Measurements from ENCODE around the gene IMPA2. TPM values are rescaled to one million over a fixed set of nuclear protein-coding genes. Genes with fewer than 3 reads are reported as not detected.

The IMPA2 gene
- total RNA-seq, 1 experiment from 2014 or later = 22.4 TPM

- intact Hi-C loops (cut with micrococcal nuclease; ENCODE audit: unreplicated experiment) = no loop called here
- H3K4me3 ChIP-seq (ENCODE audit: low read depth, low read length, poor library complexity, severe bottlenecking) = no peak overlapping the region
- CTCF ChIA-PET = no interaction called here
- no peaks in the 10 kb centered on the region for H3K9me3 ChIP-seq (ENCODE audit: low read depth, low read length, poor library complexity, severe bottlenecking)
- TF ChIP-seq CTCF (conservative IDR thresholded peaks at IDR 0.05; ENCODE audit: low read depth, low read length) (no peak), EZH2 (IDR thresholded peaks at IDR 0.05; ENCODE audit: borderline replicate concordance, low read depth, low read length, poor library complexity, severe bottlenecking) (no peak)
- no peaks in the 10 kb centered on the region for H3K27me3 ChIP-seq (replicated peaks; ENCODE audit: insufficient read depth, low read depth, low read length, poor library complexity)
- no TSS peak for BruUV-seq (replicated peaks)
- POLR2A ChIA-PET (ENCODE audit: low non-redundant PET) = no interaction called here
- no peak overlapping the region for H3K27ac ChIP-seq (ENCODE audit: low read depth, low read length, poor library complexity, severe bottlenecking)
- no peak for DNase-seq (ENCODE audit: low spot score)
- H3K36me3 ChIP-seq (ENCODE audit: insufficient read depth, low read length, poor library complexity, severe bottlenecking) = no peaks in the 10 kb centered on the region
- no peaks in the 10 kb centered on the region for H3K4me1 ChIP-seq (ENCODE audit: insufficient read depth, low read length, poor library complexity, severe bottlenecking)
Measured at GRCh38 chr18:12009581-12010140, 28.4 kb downstream of the IMPA2 start.

GRCh38 chr18:12010187-12010802 is 29.0 kb downstream of the IMPA2 start:
- no peaks in the 10 kb centered on the region for H3K27me3 ChIP-seq (replicated peaks; ENCODE audit: insufficient read depth, low read depth, low read length, poor library complexity)

GRCh38 chr18:12011199-12011956 is 30.1 kb downstream of the IMPA2 start:
- Histone ChIP-seq H3K36me3 (ENCODE audit: insufficient read depth, low read length, poor library complexity, severe bottlenecking) (no peaks in the 10 kb centered on the region), H3K4me3 (ENCODE audit: low read depth, low read length, poor library complexity, severe bottlenecking) (no peak overlapping the region), H3K4me1 (ENCODE audit: insufficient read depth, low read length, poor library complexity, severe bottlenecking) (no peaks in the 10 kb centered on the region), H3K9me3 (ENCODE audit: low read depth, low read length, poor library complexity, severe bottlenecking) (no peaks in the 10 kb centered on the region), H3K27me3 (replicated peaks; ENCODE audit: insufficient read depth, low read depth, low read length, poor library complexity) (no peaks in the 10 kb centered on the region), H3K27ac (ENCODE audit: low read depth, low read length, poor library complexity, severe bottlenecking) (no peak overlapping the region)
- TF ChIP-seq EZH2 (IDR thresholded peaks at IDR 0.05; ENCODE audit: borderline replicate concordance, low read depth, low read length, poor library complexity, severe bottlenecking) (no peak), CTCF (conservative IDR thresholded peaks at IDR 0.05; ENCODE audit: low read depth, low read length) (no peak)
- BruUV-seq (replicated peaks) = no TSS peak
- DNase-seq (ENCODE audit: low spot score) = no peak
- intact Hi-C loops (cut with micrococcal nuclease; ENCODE audit: unreplicated experiment) = no loop called here
- CTCF ChIA-PET = no interaction called here
- POLR2A ChIA-PET (ENCODE audit: low non-redundant PET) = no interaction called here

More at GRCh38 chr18:12010187-12010802, 29.0 kb downstream of the IMPA2 start:
- H3K4me1 ChIP-seq (ENCODE audit: insufficient read depth, low read length, poor library complexity, severe bottlenecking) = no peaks in the 10 kb centered on the region
- no peak for DNase-seq (ENCODE audit: low spot score)
- BruUV-seq (replicated peaks) = no TSS peak
- POLR2A ChIA-PET (ENCODE audit: low non-redundant PET) = no interaction called here
- no peak overlapping the region for H3K27ac ChIP-seq (ENCODE audit: low read depth, low read length, poor library complexity, severe bottlenecking)
- H3K4me3 ChIP-seq (ENCODE audit: low read depth, low read length, poor library complexity, severe bottlenecking) = no peak overlapping the region
- TF ChIP-seq CTCF (conservative IDR thresholded peaks at IDR 0.05; ENCODE audit: low read depth, low read length) (no peak), EZH2 (IDR thresholded peaks at IDR 0.05; ENCODE audit: borderline replicate concordance, low read depth, low read length, poor library complexity, severe bottlenecking) (no peak)
- no peaks in the 10 kb centered on the region for H3K36me3 ChIP-seq (ENCODE audit: insufficient read depth, low read length, poor library complexity, severe bottlenecking)
- intact Hi-C loops (cut with micrococcal nuclease; ENCODE audit: unreplicated experiment) = no loop called here
- no peaks in the 10 kb centered on the region for H3K9me3 ChIP-seq (ENCODE audit: low read depth, low read length, poor library complexity, severe bottlenecking)
- CTCF ChIA-PET = no interaction called here

Data from A673 (cell line).